ENCODE measurements around the gene PLA2G10.

- TF ChIP-seq CTCF (IDR thresholded peaks at IDR 0.05; ENCODE audit: insufficient read depth, low read length) (no peak), POLR2AphosphoS5 (IDR thresholded peaks at IDR 0.05; ENCODE audit: low read depth) (no peak), GABPA (IDR thresholded peaks at IDR 0.05; ENCODE audit: low read depth) (no peak), SPI1 (IDR thresholded peaks at IDR 0.05; ENCODE audit: borderline replicate concordance, low read depth) (no peak)
- TF ChIP-seq, protein P1, sequence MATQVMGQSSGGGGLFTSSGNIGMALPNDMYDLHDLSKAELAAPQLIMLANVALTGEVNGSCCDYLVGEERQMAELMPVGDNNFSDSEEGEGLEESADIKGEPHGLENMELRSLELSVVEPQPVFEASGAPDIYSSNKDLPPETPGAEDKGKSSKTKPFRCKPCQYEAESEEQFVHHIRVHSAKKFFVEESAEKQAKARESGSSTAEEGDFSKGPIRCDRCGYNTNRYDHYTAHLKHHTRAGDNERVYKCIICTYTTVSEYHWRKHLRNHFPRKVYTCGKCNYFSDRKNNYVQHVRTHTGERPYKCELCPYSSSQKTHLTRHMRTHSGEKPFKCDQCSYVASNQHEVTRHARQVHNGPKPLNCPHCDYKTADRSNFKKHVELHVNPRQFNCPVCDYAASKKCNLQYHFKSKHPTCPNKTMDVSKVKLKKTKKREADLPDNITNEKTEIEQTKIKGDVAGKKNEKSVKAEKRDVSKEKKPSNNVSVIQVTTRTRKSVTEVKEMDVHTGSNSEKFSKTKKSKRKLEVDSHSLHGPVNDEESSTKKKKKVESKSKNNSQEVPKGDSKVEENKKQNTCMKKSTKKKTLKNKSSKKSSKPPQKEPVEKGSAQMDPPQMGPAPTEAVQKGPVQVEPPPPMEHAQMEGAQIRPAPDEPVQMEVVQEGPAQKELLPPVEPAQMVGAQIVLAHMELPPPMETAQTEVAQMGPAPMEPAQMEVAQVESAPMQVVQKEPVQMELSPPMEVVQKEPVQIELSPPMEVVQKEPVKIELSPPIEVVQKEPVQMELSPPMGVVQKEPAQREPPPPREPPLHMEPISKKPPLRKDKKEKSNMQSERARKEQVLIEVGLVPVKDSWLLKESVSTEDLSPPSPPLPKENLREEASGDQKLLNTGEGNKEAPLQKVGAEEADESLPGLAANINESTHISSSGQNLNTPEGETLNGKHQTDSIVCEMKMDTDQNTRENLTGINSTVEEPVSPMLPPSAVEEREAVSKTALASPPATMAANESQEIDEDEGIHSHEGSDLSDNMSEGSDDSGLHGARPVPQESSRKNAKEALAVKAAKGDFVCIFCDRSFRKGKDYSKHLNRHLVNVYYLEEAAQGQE (IDR thresholded peaks at IDR 0.05; ENCODE audit: insufficient replicate concordance, low read depth): no peak
These were observed 43.5 kb downstream of the PLA2G10 start for GRCh38 chr16:14650629-14651028.

Measured in HL-60 (cell line).